ENCODE data around the gene ELN. TPM values are rescaled to one million over a fixed set of nuclear protein-coding genes. Genes with fewer than 3 reads are reported as not detected.
A peak's percentile ranks its signal among the peaks of the same experiment; 100 is the strongest.

Gene ELN
- total RNA-seq, 2 experiments from 2014 or later = not detected

DNA sequence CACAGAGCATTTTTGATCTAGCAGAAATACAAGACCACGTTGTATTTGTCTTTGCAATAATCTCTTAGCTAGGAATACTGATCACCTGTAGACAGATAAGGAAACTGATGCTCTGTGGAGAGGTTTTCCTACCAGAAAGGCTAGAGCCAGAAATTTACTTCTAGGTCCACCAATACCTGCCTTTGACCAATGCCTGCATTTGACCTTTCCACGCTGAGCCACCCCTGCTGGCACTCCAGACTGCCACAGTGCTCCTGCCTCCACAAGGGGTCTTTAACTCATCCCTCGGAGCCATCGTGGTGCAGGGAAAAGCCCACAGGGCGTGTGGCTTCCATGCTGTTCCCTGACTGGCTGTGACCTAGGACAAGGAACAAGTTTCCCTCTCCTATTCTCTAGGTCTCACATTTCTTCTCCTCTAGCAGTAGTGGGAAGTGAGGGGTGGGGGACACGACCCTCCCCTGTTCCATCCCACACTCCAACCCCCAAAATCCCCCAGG lies 1.5 kb upstream of the ELN start:
- no peak overlapping the region for H3K27ac Mint-ChIP-seq
- H3K27me3 Mint-ChIP-seq = peaks cover 63% of the 10 kb centered on the region
- no peaks in the 10 kb centered on the region for H3K9me3 Mint-ChIP-seq
- no peaks in the 10 kb centered on the region for H3K36me3 Mint-ChIP-seq
- no peak for DNase-seq
- peaks cover 8% of the 10 kb centered on the region for H3K4me1 Mint-ChIP-seq
- no peak overlapping the region for H3K4me3 Mint-ChIP-seq

DNA sequence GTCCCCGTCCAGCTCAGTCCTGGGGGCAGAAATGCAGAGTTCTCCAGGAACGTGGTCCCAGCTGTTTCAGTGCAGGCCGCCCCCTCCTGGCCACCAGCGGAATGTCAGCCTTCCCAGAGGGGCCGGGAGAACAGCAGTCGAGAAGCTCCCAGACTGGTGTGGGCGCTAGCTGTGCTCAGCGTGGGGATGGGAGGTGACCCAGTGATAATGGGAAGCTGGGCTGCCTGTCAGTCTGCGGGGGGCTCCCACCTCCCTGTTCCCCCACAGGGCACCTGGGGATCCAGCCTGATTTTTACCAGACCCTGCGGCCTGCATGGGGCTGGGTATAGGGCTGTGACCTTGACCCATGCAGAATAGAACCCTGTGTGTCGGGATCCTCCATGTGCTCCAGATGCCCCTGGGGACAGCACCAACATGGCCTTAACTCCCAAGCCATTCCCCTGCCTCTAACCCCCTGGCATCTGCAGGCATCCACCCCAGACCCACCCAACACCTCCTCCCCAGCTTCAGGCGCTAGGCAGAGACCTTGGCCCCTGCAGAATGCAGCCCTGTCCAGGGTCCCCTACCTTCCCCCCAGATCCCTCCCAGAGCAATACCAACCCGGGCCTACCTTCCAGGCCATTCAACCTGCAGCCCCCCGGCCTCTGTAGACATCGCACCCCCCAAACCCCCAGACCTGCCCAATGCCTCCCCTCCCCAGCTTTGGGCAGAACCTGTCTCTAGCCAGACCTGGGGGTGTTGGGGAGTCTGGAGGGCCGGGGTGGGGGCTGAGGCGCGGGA lies 880 bp upstream of the ELN start:
- Mint-ChIP-seq H3K4me3 (no peak overlapping the region), H3K36me3 (no peaks in the 10 kb centered on the region), H3K4me1 (peaks cover 8% of the 10 kb centered on the region), H3K9me3 (no peaks in the 10 kb centered on the region), H3K27me3 (peaks cover 66% of the 10 kb centered on the region), H3K27ac (no peak overlapping the region)
- DNase-seq = peak; percentile 63

DNA sequence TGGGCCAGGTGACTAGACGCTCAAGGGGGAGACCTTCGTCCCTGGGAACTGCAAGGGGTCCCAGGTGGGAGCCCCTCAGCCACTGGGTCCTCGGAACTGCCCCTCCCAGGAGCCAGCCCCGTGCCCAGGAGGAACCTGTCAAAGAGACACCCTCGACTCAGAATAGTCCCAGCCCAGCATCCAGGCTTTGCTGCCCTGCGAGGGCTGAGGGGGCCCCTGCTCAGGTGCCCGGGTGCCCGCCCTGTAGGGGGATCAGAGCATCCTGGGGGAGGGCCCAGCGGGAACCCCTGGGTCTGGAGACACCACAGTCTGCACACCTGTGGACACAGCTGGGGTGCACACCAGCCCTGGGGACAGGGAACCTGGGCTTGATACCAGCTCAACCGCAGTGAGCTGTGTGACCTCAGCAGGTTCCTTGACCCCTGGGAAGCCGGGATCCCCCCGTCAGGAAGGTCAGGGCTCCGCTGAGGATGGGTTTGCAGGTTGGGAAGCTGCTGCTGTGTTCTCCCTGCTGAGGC lies 407 bp downstream of the ELN start:
- Mint-ChIP-seq H3K4me1 (peaks cover 8% of the 10 kb centered on the region), H3K9me3 (no peaks in the 10 kb centered on the region), H3K27me3 (peaks cover 62% of the 10 kb centered on the region), H3K36me3 (no peaks in the 10 kb centered on the region), H3K27ac (no peak overlapping the region), H3K4me3 (no peak overlapping the region)
- no peak for DNase-seq

DNA sequence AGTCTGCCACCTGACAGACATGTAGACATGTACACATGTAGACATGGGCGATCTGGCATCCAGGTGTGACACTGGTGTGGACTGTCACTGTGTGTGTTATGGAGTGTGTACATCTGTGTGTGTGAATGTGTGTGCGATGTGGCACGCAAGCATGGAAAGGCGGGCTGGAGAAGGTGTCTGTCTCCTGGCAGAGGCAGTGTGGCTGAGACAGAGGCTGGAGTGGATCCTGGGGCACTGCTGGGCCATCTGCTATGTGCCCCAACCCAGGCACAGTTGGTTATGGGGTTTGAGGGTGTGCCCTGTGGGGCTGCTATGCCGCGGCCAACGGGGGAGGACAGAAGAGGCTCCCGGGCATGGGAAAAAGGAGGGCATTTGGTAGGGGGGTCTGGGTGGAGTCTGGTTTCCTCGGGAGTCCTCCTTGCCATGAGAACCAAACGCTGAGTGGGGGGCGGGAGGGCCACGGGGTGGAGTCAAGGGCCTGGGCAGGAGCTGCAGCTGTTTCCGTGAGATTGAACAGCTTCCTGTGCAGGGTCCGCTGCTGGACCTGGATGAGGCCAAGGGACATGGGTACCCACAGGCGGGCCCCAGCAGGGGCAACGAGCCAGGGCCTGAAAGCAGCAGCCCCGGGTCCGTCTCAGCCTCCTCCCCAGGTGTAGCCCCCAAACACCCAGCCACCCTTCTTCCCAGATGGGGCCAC lies 1.3 kb downstream of the ELN start:
- no peak for DNase-seq
- H3K27me3 Mint-ChIP-seq = peaks cover 53% of the 10 kb centered on the region
- no peaks in the 10 kb centered on the region for H3K9me3 Mint-ChIP-seq
- peaks cover 8% of the 10 kb centered on the region for H3K4me1 Mint-ChIP-seq
- no peak overlapping the region for H3K27ac Mint-ChIP-seq
- H3K4me3 Mint-ChIP-seq = no peak overlapping the region
- no peaks in the 10 kb centered on the region for H3K36me3 Mint-ChIP-seq

DNA sequence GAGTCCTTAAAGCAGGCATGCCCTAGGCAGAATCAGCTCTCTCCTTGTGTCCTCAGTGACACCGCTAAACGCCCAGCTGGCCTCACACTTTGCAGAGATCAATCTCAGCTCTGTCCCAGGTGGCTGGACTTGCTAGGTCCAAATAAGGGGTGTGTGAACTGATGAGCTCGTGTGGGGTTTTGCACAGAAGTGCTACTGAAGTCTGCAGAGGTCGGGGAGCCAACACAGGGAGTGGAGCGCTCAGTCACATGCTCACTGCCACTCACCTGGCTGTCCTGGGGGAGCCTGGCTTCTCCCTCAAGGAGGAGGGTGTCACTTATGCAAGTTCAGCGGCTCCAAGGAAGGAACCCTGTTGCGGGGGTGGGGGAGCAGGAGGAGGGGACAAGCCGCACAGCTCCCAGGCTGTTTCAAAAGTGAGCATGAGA lies 2.0 kb downstream of the ELN start:
- Mint-ChIP-seq H3K36me3 (no peaks in the 10 kb centered on the region), H3K27me3 (peaks cover 45% of the 10 kb centered on the region), H3K4me3 (no peak overlapping the region), H3K4me1 (peaks cover 8% of the 10 kb centered on the region), H3K27ac (no peak overlapping the region), H3K9me3 (no peaks in the 10 kb centered on the region)
- no peak for DNase-seq

DNA sequence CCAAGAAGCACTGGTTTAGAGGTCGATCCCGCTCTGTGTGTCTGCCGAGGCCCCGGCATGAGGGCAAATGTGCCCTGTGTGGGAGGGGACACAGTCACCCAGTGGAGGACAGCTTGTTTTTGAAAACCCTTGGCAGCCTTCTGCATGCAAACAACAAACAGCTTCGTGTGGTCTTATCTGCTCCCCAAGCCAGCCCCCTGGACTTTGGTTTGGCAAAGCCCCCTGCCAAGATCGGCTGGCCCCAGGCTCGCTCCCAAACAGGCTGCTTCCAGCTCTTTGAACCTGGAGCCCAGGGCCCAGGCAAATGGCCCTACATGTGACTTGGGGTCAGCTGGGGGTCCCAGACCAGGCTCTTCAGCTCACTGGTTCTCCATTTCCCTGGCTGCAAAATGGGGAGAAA lies 2.9 kb downstream of the ELN start:
- Mint-ChIP-seq H3K4me3 (no peak overlapping the region), H3K36me3 (no peaks in the 10 kb centered on the region), H3K4me1 (peaks cover 8% of the 10 kb centered on the region), H3K9me3 (no peaks in the 10 kb centered on the region), H3K27me3 (peaks cover 40% of the 10 kb centered on the region), H3K27ac (no peak overlapping the region)
- DNase-seq = no peak

DNA sequence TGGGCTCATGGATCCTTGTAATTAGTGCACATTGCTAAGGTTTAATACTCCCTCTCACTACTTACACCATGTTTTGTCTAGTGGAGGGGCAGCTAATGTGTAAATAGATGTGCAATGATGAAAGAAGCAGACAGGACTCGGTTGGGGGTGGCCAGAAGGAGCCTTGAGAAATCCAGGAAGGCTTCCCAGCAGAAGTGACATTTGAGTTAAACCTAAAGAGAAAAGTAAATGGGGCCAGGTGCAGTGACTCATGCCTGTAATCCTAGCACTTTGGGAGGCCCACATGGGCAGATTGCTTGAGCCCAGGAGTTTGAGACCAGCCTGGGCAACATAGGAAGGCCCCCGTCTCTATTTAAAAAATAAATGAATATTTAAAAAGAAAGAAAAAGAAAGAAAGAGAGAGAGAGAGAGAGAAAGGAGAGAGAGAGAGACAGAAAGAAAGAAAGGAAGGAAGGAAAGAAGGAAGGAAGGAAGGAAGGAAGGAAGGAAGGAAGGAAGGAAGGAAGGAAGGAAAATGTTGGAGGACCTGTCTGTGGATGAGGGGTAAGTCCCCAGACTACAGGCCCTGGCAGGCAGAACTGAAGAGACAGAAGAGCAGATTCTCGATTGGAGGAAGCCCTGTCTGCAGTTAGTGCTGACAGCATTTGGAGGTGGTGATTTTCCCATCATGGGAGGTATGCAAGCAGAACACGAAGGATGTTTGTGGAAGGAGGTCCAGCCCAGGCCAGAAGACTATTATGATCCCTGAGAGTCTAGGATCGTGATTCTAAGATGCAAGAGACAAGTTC lies 3.6 kb downstream of the ELN start:
- Mint-ChIP-seq H3K27me3 (peaks cover 32% of the 10 kb centered on the region), H3K4me1 (peaks cover 6% of the 10 kb centered on the region), H3K27ac (no peak overlapping the region), H3K9me3 (no peaks in the 10 kb centered on the region), H3K36me3 (no peaks in the 10 kb centered on the region), H3K4me3 (no peak overlapping the region)
- DNase-seq = no peak

DNA sequence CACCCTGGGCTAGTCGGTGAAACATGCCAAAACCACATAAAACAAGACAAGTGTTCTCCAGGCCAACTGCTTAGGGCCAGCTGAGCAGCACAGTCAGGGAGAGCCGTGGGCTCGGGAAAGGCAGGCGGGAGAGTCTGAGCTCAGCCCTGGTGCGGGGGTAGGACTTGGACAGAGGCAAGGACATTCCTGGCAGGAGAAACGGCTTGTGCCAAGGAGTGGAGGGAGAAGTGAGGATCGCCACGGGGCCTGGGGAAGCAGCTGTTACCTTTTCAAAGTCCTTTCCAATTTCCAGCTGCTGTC lies 4.2 kb downstream of the ELN start:
- H3K4me1 Mint-ChIP-seq = peaks cover 5% of the 10 kb centered on the region
- H3K36me3 Mint-ChIP-seq = no peaks in the 10 kb centered on the region
- no peaks in the 10 kb centered on the region for H3K9me3 Mint-ChIP-seq
- H3K27me3 Mint-ChIP-seq = peaks cover 29% of the 10 kb centered on the region
- H3K27ac Mint-ChIP-seq = no peak overlapping the region
- no peak overlapping the region for H3K4me3 Mint-ChIP-seq
- no peak for DNase-seq

DNA sequence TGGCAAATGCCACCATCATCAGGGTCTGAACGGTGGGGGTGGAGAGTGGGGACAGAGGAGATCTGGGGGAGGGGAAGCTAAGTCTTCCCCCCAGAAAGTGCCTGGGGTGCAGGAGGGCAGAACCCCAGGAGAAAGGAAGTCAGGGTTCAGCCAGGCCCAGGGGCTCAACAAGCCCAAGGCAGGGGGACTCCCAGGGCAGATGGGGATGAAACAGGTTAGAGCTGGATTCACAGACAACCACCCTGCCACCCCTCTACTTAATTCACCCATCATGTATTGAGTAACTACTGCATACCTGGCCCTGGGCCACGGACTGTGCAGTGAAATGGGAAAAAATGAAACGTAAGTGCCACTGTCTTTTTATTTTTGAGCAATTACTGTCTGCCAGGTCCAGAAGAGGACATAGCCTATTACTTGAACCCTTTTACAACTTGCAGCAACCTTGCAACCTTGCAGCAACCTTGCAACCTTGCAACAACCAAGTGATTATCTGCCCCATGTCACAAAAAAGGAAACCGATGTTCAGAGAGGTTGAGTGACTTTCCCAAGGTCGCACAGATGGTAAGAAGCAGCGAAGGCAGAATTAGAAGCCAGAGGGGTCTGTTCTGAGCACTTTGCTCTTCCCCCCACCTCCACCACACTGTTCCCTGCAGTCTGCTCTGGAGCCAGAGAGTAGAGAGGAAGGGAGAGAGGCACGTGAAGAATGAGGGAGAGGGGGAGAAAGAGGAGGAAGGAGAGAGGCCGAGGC lies 4.8 kb downstream of the ELN start:
- Mint-ChIP-seq H3K9me3 (no peaks in the 10 kb centered on the region), H3K36me3 (no peaks in the 10 kb centered on the region), H3K4me1 (peaks cover 5% of the 10 kb centered on the region), H3K27ac (no peak overlapping the region), H3K4me3 (no peak overlapping the region), H3K27me3 (peaks cover 28% of the 10 kb centered on the region)
- DNase-seq = no peak

DNA sequence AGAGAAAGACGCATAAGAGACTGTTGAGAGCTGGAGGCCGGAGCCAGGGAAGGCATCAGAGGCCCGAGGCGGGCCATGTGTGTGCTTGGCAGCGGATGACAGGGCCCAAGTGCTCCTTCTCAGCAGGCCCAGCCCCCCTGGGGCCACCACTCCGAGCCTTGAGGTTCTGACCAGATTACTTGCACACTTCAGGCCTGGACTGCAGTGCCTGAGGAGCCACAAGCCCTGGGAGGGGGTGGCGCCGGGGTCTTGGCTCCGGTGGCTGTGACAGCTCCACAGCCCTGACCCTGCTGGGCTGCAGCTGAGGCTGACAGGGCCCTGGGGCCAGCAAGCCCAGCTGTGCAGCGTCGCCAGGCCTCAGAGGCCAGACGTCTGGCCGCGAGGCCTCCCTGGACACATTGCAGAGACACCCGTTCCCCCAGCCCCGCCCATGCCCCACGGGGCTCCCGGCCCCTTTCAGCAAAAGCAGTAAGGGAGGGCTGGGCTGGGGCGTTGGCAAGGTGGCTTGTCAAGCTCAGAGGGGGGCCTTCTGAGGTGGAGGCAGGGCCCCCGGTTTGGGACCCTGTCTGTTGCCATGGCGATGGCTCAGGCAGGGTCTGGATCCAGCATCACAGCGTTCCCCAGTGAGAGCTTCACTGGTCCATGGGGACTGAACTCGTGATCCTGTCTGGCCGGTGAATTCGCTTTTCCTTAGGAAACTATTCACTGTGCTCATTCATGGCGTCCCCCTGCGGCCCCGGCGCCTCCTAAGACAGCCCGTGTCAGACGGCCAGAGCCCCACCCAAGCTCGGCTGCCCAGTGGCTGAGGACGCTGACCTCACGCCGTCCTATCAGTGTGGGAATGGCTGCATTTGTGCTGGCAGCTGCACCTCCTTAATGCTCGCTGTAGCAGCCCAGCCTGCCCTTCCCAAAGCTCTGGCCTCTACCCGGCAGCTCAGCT lies 5.7 kb downstream of the ELN start:
- Mint-ChIP-seq H3K36me3 (no peaks in the 10 kb centered on the region), H3K27ac (no peak overlapping the region), H3K9me3 (no peaks in the 10 kb centered on the region), H3K4me3 (no peak overlapping the region), H3K27me3 (peaks cover 26% of the 10 kb centered on the region), H3K4me1 (peaks cover 5% of the 10 kb centered on the region)
- DNase-seq = no peak

DNA sequence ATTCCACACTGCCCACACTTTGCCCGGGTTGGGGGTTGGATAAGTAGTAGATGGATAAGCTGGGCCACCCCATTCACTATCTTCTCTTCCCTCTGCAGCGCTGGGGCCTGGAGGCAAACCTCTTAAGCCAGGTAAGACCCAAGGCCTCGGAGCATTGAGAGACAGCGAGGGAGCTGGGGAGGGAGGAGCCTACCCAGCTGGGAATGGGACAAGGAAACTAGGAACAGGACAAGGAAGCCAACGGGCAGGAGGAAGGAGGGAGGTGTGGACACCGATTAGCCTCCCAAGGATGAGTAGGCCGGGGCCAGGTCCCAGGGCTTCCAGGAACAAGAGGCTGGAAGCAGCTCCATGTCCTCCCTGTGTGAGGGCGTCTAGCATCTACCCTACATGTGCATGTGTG lies 9.6 kb downstream of the ELN start:
- Mint-ChIP-seq H3K27me3 (peaks cover 5% of the 10 kb centered on the region), H3K27ac (no peak overlapping the region), H3K4me1 (no peaks in the 10 kb centered on the region), H3K36me3 (no peaks in the 10 kb centered on the region), H3K9me3 (no peaks in the 10 kb centered on the region), H3K4me3 (no peak overlapping the region)
- DNase-seq = no peak

DNA sequence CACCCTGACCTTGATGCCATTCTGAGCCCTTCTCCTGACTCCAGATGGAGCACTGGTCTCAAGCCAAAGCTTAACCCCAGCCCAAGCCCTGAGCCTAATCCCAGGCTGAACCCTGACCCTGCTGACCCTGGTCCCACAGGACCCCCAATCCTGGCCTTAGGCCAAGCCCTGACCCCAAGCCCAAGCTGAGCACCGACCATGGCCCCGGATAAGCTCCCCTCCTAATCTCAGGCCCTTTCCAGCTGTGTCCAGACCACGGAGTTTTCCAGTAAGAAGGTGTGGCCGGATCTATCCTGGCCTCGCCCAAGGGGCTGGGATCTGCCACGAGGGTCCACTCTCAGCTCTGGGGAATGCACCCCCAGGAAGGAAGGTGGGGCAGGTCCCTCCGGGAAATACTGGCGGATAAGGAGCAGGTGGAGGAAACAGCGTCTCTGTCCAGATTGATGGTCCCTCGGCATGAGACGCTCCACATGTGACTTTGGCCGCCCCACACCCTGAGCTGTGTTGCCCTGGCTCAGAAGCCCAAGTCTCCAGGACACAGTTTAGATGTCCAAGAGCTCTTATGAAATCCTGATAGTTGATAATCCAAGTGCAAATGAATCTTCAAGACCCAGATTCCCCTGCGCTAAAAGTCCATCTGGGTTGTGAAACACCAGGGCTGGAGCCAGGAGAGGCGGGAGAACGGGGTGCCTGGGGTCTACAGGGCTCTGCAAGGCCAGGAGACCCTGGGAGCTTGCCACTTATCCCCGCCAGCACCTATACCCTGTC lies 10.4 kb downstream of the ELN start:
- no peak overlapping the region for H3K4me3 Mint-ChIP-seq
- DNase-seq = no peak
- H3K36me3 Mint-ChIP-seq = no peaks in the 10 kb centered on the region
- no peaks in the 10 kb centered on the region for H3K9me3 Mint-ChIP-seq
- H3K27ac Mint-ChIP-seq = no peak overlapping the region
- H3K4me1 Mint-ChIP-seq = no peaks in the 10 kb centered on the region
- peaks cover 5% of the 10 kb centered on the region for H3K27me3 Mint-ChIP-seq

DNA sequence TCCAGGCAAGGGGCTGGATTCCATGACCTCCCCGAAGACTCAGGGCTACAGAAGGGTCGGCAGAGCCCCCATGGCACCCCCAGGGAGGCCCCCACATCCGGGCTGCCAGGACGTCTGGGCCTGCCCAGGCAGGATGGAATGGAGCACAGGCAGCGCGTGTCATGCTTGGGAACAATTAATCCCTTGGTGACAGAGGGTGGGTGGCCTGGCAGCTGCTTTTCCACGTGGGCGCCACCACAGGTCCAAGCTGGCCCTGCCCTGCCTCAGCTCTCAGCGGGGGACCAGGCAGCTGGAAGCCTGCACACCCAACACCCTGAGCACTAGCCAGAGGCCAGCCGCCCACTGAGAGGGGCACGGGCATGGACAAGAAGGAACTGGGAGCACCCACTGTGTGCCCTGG lies 11.4 kb downstream of the ELN start:
- H3K36me3 Mint-ChIP-seq = no peaks in the 10 kb centered on the region
- DNase-seq = no peak
- no peaks in the 10 kb centered on the region for H3K9me3 Mint-ChIP-seq
- no peaks in the 10 kb centered on the region for H3K4me1 Mint-ChIP-seq
- no peak overlapping the region for H3K4me3 Mint-ChIP-seq
- H3K27ac Mint-ChIP-seq = no peak overlapping the region
- peaks cover 5% of the 10 kb centered on the region for H3K27me3 Mint-ChIP-seq
